ENCODE measurements around the gene OMA1. TPM values are rescaled to one million over a fixed set of nuclear protein-coding genes. Genes with fewer than 3 reads are reported as not detected.
"Not testable (repeated sequence)": the region's sequence is repeated elsewhere in the genome, so short reads cannot be mapped to it uniquely, and the experiment has no call there.

The OMA1 gene
- total and polyA plus RNA-seq, 2 experiments from 2014 or later, result 11.7 to 13.2 TPM

DNA sequence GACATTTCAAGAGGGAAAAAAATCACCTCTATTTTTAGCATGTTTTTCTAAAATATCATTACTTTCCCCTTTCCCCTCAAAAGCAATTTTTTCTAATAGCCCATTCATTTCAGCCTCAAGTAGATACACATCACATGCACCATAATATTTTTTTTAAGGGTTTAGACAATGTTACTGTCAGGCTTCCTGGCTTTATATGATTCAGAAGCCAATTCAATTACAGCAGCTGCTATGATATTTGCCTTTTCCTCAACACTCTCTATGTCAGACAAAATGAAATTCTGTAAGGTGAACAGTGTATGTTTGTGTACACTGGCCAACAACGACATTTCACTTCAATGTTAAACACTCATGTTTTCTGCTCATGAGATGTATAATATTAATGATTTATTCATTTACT, 46.5 kb downstream of the OMA1 start:
- Histone ChIP-seq H3K36me3 (no peaks in the 10 kb centered on the region), H3K9me3 (ENCODE audit: low read depth) (no peaks in the 10 kb centered on the region), H3K27me3 (no peaks in the 10 kb centered on the region), H3K4me1 (ENCODE audit: low read depth) (no peaks in the 10 kb centered on the region), H3K27ac (no peak overlapping the region), H3K4me3 (no peak overlapping the region)
- TF ChIP-seq, protein P1, sequence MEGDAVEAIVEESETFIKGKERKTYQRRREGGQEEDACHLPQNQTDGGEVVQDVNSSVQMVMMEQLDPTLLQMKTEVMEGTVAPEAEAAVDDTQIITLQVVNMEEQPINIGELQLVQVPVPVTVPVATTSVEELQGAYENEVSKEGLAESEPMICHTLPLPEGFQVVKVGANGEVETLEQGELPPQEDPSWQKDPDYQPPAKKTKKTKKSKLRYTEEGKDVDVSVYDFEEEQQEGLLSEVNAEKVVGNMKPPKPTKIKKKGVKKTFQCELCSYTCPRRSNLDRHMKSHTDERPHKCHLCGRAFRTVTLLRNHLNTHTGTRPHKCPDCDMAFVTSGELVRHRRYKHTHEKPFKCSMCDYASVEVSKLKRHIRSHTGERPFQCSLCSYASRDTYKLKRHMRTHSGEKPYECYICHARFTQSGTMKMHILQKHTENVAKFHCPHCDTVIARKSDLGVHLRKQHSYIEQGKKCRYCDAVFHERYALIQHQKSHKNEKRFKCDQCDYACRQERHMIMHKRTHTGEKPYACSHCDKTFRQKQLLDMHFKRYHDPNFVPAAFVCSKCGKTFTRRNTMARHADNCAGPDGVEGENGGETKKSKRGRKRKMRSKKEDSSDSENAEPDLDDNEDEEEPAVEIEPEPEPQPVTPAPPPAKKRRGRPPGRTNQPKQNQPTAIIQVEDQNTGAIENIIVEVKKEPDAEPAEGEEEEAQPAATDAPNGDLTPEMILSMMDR (IDR thresholded peaks at IDR 0.05; ENCODE audit: low read depth, low read length), result no peak
- no peak for DNase-seq (ENCODE audit: low read depth in 1 of 2, low spot score in 1 of 2)

DNA sequence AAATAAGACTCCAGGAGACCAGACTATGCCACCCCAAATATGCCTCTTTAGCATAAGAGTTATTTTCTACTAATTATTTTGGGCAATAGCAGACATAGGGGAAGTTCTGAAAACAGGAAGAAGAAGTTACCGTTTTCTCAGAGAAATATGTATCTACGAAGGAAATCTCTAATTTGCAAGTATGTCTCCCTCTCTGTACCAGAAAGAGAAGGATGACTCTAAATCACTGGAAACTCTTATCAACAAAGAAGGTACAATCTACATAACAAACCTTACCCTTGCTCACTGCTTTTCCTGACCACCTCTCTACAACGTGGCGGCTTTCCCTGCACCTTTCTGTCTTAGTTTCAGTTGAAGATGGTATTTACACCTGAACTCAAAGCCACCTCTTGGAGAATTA, 49.0 kb downstream of the OMA1 start:
- Histone ChIP-seq H3K4me1 (ENCODE audit: low read depth) (no peaks in the 10 kb centered on the region), H3K27me3 (no peaks in the 10 kb centered on the region), H3K36me3 (no peaks in the 10 kb centered on the region), H3K27ac (no peak overlapping the region), H3K9me3 (ENCODE audit: low read depth) (no peaks in the 10 kb centered on the region), H3K4me3 (no peak overlapping the region)
- TF ChIP-seq, protein P1 (IDR thresholded peaks at IDR 0.05; ENCODE audit: low read depth, low read length), result no peak
- no peak for DNase-seq (ENCODE audit: low read depth in 1 of 2, low spot score in 1 of 2)

DNA sequence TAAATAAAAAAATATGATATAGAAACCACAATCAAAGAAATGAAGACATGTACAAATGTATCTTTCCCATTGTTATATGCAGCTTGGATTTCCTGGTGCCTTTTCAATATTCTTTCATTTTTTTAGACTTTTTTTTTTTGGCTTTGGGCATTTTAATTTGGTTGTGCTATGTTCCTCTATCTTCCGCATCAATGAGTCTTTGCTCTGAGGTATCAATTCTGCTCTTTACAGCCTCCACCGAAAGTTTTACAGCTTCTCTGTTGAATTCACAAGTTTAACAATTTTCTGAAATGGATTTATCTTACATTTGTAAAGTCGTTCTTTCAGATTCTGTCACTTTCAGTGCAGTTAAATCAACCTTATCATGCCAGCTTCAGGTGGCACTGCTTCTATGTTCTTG, 50.5 kb downstream of the OMA1 start:
- no peaks in the 10 kb centered on the region for H3K9me3 ChIP-seq (ENCODE audit: low read depth)
- H3K27me3 ChIP-seq, result no peaks in the 10 kb centered on the region
- H3K27ac ChIP-seq, result no peak overlapping the region
- no peaks in the 10 kb centered on the region for H3K4me1 ChIP-seq (ENCODE audit: low read depth)
- TF ChIP-seq, protein P1 (IDR thresholded peaks at IDR 0.05; ENCODE audit: low read depth, low read length), result no peak
- no peak for DNase-seq (ENCODE audit: low read depth in 1 of 2, low spot score in 1 of 2)
- H3K36me3 ChIP-seq, result no peaks in the 10 kb centered on the region
- no peak overlapping the region for H3K4me3 ChIP-seq

DNA sequence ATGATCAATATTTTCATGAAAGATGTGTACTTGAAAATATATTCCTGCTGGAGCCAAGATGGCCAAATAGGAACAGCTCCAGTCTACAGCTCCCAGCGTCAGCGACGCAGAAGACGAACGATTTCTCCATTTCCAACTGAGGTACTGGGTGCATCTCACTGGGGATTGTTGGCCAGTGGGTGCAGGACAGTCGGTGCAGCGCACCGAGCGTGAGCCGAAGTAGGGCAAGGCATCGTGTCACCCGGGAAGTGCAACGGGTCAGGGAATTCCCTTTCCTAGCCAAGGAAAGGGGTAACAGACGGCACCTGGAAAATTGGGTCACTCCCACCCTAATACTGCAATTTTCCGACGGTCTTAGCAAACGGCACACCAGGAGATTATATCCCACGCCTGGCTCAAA, 57.6 kb downstream of the OMA1 start:
- not testable (repeated sequence) for H3K36me3 ChIP-seq

DNA sequence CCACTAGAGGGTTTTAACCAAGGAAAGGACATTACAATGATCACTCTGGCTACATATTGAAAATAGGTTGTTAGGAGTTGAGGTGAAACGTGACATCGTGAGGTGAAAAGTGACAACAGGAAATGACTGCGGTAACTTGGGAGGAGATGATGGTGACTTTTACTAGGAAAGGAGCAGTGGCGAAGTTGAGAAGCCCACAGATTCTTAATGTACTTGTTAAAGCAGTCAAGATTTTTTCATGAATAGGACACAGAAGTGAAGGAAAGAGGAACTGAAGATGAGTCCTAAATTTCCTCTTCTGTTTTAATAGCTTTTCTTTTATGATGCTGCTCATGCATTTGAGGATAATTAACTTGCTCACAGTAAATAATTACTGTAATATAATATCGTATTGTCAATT, 59.5 kb downstream of the OMA1 start:
- no peak overlapping the region for H3K4me3 ChIP-seq
- H3K36me3 ChIP-seq, result no peaks in the 10 kb centered on the region
- no peaks in the 10 kb centered on the region for H3K27me3 ChIP-seq
- no peaks in the 10 kb centered on the region for H3K9me3 ChIP-seq (ENCODE audit: low read depth)
- H3K4me1 ChIP-seq (ENCODE audit: low read depth), result no peaks in the 10 kb centered on the region
- no peak overlapping the region for H3K27ac ChIP-seq
- TF ChIP-seq, protein P1 (IDR thresholded peaks at IDR 0.05; ENCODE audit: low read depth, low read length), result no peak
- no peak for DNase-seq (ENCODE audit: low read depth in 1 of 2, low spot score in 1 of 2)

More for the DNA sequence above, 57.6 kb downstream of the OMA1 start:
- DNase-seq (ENCODE audit: low read depth in 1 of 2, low spot score in 1 of 2); H3K27me3 ChIP-seq; H3K9me3 ChIP-seq (ENCODE audit: low read depth); H3K4me3 ChIP-seq; H3K4me1 ChIP-seq (ENCODE audit: low read depth); H3K27ac ChIP-seq: not testable (repeated sequence)

DNA sequence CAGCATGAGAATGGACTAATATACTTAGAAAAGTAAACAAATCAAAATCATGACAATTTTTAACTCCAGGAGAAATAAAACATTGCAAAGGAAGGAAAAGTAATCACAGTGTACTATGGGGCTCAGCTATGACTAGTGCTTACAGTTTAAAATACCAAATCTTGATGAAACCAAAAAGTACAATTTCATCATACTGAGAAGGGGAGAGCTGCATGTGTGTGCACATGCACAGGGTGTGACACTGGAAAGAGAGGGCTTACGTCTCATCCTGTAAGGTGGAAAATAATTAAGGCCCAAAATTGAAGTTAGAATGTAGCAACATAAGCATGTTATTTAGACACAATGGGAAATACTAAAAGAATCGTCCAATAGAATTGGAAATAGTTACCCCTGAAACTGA, 64.6 kb downstream of the OMA1 start:
- Histone ChIP-seq H3K36me3 (no peaks in the 10 kb centered on the region), H3K27me3 (no peaks in the 10 kb centered on the region), H3K9me3 (ENCODE audit: low read depth) (no peaks in the 10 kb centered on the region), H3K27ac (no peak overlapping the region), H3K4me3 (no peak overlapping the region), H3K4me1 (ENCODE audit: low read depth) (no peaks in the 10 kb centered on the region)
- no peak for DNase-seq (ENCODE audit: low read depth in 1 of 2, low spot score in 1 of 2)
- TF ChIP-seq, protein P1 (IDR thresholded peaks at IDR 0.05; ENCODE audit: low read depth, low read length), result no peak

Measured in cardiac muscle cell (in vitro differentiated cells and primary cell).